GM21447 (cell line): ENCODE measurements around the gene ACD.

Source experiments
- ATAC-seq: cut with Tn5 transposase; IDR thresholded peaks from one replicate; pipeline ENCODE4 v1.9.1; 2021; ENCODE audit not compliant: unreplicated experiment

Gene ACD

DNA sequence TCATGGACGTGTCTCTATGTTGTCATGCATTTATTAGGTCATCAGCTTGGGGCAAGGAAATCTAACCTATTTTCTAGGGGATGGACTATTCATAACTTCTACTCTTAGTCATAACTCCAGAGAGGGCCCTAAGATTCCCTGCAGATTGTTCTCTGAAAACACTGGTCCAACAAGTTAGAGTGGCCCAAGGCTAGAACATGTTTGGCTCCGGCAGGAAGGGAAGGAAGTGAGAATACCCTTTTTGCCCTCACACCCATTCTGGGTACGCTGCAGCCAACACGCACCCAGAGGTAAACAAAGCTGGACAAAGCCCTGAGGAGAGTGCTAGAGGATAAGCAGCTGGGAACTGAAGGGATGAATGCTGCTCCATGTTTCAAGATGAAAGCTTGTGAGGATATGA, 16.5 kb upstream of the ACD start:
- no peak for ATAC-seq

DNA sequence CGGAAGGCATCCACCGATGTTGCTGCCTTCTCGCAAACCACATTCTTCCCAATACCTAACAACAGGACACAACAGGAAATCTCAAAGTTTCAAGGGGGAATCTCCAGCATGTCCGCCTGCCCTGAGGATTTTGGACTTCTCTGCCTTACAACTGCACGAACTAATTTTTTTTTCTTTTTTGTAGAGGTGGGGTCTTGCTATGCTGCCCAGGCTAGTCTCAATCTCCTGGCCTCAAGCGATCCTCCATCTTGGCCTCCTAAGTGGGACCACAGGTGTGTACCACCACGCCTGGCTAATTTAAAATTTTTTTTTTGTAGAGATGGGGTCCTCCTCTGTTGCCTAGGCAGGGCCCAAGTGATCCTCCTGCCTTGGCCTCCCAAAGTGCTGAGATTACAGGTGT, 15.9 kb upstream of the ACD start:
- ATAC-seq, result no peak

DNA sequence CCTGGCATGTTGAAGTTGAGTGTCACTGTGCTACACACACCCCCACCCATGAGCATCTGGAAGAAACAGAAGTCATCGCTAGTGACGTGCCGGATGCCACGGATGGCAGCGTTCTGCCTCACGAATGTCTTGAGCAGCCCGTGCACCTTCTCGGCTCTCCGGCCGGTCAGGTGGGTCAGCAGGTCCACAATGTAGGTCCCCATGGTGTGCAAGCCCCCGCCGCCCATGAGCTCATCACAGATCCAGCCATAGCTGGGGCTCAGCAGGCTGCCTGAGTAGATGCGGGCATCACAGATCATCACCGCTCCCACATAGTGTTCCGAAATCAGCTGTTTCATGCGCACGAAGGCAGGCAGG, 15.5 kb upstream of the ACD start:
- no peak for ATAC-seq

DNA sequence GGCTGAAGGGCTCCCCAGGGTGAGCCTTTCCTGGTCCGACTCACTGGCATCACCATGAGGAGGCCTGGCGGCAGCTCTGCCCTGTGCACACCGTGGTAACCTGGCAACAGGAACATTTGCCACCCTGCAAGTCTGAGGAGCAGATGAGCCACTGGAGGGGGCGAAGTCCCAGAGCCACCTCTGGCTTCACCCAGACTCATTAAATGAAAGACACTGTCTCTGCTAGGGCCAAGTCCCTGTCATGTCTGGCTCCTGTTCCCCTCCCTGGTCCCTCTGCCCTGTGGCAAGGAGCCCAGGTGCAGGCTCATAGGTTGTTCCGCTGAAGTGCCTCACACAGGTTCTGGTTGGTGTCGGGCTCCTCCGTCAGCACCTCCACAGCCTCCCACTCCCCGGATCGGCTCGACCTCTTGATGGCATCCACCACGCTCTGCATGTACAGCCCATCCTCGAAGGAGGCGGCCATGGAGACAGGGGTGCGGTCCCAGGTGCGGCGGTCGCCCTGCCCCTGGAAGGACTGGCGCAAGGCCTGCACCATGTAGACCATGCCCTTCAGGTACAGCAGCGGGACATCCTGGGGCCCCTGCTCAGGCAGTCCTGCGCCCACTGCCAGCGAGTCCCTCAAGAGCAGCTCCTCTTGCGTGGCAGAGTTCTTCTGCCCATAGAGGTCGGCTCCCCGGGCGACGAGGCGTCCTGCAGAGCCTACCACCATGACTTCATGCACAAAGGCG, 15.0 kb upstream of the ACD start:
- no peak for ATAC-seq

DNA sequence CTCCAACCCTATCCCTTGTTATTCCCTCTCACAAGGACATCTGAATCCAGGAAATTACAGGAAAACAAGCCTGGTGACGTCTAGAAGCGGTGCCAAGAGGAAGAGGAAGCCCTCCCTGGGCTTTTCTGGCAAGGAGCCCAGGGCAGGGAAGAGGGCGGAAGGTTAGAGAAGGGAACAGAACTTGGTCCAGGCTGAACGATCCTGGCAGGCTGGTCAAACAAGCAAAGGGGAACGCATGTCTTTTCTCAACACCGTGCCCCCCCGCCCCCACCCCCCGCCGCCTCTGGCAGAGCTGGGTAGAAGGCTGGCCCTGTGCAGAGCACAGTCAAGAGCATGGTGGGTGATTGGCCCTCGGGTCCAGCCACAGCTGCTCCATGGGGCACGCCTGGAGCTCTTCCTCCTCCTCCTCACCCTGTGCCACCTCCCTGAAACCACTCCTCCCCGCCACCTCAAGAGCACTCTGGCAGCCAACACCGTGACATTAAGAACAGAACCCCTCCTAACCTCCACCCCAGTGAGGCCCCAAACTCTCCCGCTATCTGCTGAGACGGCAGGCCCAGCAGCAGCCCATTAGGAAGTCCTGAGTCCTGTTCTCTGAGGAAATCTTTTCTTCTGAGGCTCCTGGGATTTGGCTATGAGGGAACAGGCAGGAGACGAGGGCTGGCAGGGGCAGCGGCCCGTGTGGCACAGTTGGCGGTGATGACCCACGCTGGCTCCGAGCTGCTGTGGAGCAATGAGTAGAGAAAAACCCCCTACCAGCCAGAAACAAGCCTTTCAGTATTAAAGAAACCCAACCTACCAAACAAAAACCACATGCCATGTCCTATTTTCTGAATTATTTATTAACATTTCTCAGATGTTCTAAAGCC, 13.9 kb upstream of the ACD start:
- no peak for ATAC-seq

DNA sequence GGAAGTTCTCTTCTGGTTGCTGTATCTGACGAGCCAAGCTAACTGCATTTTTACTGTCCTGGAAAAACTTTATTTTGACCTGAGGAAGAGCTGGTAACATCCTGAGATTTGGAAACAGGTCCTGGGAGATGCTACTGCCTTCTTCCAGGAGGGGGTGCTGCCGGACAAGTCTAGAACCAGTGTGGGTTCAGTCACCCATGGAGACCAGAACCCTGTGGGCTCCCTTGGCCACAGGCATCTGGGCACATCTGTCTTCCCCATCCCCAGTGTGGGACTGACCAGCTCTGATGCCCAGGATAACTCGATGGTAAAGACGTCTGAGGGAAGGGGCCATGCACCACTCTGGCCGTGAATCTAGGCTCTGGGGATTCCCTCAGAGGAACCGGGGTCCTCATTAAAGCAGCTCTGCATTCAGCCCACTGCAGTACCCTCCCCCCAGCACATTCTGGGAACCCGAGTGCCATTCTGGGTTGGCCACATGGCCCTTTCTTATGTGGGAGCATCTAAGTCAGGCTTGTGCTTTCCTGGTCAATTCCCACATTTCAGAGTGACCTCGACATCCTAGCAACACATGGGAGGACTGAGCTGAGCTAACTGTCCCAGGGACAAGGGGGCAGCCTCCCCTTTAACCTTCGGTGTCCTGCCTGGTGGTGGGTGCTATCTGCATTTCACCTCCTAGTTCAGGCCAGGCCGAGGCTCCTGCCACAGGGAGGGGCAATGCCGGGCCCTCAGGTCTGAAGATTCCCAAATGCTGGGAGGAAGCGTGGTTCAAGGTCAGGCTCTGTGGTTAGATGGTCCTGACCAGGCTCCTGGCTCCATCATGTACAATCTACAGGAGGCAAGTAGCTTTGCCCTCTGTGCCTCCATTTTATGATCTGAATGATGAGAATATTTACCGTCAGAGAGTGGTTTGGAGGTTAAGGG, 12.9 kb upstream of the ACD start:
- no peak for ATAC-seq

DNA sequence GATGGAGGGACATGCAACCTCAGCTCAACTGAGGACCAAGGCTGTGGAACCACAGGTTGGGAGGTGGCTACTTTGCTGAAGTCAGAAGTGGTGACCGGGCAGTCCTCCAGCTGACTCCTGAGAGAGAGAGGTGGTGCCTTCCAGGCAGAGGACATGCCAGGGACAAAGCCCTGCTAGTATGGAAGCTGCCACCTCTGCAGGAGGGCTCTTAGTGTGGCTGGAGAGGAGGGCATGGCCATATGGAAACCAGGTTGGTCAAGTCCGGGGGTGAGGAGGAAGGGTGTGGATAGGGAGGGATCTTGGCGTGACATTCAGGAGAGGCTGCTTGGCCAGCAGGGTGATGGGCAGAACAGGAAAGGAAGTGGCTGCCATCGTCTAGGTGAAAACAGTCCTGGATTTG, 12.2 kb upstream of the ACD start:
- no peak for ATAC-seq

DNA sequence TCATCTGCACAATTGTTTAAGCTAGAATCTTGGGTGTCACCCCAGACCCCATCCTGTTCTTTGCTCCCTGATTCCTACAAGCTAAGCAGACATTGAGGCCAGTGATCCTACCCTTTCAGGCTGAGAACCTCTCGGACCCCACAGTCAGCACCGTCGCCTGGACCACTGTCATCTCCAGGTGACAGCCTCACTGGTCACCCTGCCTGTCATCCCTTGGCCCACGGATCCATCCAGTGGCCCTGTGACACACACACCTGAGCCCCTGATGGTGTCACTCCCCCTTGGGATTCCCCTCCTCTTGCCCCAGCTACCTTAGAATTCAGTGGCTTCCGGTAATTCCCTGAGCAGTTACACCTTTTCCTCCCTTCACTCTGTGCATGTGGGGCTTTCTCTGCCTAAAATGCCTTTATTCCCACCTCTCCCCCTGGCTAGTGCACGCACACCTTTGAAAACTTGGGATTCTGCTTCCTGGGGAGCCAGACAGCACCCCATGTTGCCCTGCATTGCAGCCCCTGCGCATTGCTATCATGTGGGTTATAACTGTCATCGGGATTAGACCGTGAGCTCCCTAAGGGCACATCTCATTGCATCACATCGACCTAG, 9.5 kb upstream of the ACD start:
- no peak for ATAC-seq

DNA sequence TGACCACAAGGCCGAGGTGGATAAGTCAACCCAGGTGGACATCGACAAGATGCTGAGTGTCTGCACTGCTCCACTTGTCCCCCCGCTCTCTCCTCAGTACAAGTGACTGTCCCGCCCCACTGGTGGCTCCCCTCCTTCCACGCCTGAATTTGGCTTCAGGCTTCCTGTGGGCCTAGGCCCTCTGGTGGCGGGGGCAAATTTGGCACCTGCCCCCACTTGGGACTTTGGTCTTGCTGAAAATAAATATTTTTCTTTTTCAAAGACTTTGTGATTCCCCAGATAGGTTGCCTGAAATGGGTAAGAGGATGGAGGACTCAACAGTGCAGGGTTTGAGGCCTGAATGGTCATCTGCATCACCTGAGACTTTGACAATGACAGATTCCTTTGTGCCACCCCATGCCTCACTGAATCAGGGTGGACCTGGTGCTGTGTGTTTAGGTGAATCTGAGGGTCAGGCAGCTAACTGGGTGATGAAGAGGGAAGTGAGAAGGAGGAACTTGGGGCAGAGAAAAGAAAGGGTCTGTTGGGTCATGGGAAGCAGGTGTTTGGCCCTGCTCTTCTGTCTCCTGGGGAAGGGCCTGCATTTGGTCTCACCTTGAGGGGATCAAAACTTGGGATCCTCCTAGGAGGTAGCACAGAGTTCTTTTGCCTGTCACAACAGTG, 8.6 kb upstream of the ACD start:
- no peak for ATAC-seq

DNA sequence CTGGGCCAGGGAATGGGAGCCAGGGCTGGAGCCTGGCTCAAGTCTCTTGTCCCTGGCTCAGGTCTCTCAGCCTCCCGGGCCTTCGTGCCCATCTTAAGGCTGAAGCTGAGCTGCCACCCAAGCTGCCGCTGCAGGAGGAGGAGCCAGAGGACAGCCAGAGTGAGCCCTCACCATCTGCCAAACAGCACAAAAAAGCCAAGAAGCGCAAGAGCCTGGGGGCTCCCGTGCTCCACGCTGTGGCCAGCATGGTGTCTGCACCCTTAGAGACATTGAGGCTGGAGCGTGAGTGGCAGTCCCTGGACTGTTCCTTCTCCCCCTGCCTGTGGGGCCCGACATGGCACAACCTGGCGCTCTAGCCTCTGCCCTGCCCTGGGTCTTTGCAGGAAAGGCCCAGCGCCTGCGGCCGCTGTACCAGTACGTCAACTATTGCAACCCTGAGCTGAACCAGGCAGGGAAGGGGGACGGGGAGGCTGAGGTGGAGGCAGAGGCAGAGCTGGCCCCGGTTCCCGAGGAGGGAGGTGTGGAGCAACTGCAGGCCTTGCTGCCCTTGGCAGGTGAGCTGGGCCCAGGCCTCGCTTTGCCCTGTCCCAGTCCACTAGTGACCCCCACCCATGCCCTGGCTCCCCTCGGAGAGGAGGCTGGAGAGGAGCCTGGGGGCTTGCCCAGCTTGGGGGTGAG, 7.9 kb upstream of the ACD start:
- ATAC-seq, result peak; percentile 67

DNA sequence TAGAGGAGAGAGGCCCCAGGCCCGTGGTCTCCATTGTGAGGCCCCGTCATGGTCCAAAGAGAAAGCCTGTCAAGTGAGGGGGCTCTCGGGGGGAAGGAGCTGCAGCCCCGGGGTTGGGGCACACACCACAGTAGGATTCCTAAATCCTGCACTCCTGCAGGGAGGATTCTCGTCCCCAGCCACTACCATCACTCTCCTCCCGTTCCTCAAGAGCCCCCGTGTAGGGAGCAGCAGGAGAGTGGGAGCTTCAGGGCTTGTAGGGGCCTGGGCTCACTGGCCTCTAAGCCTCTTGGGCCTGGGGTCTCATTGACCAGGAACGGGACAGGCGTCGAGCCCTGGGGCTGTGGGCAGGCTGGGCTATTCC, 7.4 kb upstream of the ACD start:
- ATAC-seq, result no peak

DNA sequence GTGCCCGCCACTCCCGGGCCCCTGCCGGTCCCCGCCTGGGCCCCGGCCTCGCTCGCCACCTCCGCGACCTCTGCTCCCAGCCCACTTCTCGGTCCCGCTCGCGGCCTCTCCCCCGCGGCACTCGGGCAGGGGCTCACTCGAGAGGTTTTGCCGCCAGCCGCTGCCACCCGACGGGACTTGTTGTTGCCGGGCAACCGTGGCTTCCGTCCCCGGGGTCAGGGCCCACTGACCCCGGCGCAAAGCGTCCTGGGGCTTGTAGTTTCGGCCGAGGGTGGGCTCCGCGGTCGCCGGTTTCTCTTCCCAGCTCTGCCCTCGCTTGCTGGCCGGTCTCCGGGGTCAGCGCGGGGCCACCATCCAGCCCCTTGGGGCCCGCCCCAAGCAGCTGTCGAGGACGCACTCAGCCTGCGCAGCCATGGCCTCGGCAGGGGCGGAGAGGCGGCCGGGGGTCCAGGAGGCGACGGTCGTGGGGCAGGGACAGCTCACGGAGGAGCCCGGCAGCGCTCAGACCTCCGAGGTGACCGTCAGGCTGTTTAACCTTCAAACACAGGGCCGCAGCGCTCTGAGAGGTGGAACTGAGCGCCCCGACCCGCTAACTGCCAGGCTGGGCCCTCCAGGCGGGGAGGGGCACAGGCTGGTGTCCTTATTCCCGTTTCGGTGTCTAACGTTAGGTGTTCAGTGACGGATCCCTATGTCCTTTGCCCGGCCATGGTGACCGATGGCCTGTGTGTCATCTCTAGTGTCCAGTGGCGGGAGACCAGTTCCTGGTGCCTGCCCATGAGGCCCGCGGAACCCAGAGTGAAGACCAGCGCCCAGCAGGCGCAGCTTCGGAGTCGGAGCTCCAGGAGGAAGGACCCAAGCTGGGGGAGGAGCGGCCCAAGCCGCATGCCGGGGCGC, 6.7 kb upstream of the ACD start, which contains the start of the genes C16orf86 and ENKD1:
Gene C16orf86 (plus strand): TSS at position 256 of the 894 bp plus-strand sequence. CDS start 157 bp downstream, at position 413.
Gene ENKD1 (minus strand): TSS at position 192 of the 894 bp plus-strand sequence. CDS start 308 bp downstream, outside the sequence.
- ATAC-seq, result no peak

DNA sequence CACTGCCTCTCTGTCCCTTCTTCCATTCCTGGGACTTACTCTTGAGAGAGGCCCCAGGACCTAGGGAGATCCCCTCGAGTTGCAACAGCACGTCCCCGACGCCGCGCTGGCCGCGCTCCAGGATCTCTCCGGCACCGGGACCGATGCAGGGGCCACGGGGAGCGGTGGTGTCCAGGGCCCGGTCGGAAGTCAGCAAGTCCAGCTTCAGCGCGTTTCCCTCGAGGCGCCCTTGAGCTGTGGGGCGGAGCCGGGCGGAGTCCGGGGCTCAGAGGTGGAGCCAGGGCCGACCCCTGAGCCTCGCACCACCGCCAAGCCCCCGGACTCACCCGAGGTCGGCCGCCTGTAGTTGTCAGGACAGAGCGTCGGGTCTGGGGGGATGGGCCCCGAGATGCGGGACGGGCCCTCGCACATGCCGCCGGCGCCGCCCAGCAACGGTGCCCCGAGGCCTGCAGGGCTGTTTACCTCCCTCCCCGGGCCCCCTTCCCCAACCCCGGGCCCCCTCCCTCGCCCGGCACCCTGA, 6.0 kb upstream of the ACD start:
- ATAC-seq, result no peak

DNA sequence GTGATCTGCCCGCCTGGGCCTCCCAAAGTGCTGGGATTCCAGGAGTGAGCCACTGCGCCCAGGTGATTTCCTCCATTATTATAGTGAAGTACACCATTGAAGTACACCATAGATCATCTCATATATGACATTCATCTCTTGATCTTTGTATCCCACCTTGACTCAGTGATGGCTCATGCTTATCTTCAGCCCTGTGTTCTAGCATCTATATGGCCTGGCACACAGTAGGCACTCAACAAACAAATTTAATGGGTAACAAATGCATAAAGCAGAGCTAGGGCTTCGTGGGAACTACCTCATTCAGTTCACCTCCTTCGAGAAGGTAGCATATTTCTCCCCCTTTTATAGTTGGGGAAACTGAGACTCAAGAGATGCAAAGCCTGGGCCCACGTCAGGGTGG, 5.5 kb upstream of the ACD start:
- no peak for ATAC-seq

DNA sequence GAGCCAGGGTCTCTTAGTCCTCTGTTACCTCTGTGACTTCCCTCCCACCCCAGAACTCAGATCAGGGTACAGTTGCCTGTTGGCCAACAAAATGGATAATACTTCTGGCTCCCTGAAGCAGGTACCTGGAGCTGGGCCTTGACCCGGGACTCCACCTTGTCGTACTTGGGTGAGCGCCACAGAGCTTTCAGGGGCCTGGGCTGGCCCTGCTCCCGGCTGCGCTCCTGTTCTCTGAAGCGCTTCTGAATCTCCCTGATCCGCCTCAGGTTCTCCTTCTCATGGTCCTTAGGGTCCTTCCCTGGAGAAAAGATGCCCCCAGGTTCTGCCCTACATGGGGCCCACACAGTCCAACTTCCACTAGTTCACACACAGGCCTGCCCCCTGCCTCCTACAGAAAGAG, 4.8 kb upstream of the ACD start:
- ATAC-seq, result no peak

DNA sequence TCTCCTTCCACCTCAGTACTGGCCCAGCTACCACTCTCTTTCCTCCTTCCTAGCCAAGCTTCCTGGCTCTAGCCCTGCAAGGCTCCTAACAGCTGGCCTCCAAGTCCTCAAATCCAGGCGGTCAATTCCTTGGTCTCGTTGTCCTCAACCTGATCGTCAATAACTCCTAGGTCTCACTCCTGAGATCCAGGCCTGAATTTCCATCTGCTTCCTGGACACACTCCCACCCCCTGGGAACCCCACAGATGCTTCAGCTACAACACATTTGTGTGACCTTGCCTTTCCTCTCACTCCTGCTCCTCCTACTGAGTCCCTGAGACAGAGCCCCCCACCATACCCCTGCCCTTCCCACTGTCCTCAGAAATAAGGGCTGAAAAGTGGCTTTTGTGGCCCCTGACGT, 4.2 kb upstream of the ACD start:
- ATAC-seq, result no peak

DNA sequence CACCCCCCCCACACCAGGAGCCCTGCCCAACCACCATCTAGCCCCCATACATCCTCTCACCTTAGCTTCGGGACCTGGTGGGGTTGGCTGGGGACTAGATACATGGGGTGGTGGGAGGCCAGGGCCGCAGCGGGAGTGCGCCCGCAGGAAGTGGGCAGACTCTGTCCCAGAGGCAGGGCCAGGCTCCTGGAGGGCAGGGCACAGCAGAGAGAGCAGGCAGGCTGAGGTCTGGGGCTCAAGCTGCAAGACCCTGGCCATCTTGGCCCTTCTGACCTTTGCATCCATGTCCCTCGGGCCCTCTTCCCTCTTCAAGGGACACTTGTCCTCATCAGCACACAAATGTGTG, 3.8 kb upstream of the ACD start:
- ATAC-seq, result no peak

DNA sequence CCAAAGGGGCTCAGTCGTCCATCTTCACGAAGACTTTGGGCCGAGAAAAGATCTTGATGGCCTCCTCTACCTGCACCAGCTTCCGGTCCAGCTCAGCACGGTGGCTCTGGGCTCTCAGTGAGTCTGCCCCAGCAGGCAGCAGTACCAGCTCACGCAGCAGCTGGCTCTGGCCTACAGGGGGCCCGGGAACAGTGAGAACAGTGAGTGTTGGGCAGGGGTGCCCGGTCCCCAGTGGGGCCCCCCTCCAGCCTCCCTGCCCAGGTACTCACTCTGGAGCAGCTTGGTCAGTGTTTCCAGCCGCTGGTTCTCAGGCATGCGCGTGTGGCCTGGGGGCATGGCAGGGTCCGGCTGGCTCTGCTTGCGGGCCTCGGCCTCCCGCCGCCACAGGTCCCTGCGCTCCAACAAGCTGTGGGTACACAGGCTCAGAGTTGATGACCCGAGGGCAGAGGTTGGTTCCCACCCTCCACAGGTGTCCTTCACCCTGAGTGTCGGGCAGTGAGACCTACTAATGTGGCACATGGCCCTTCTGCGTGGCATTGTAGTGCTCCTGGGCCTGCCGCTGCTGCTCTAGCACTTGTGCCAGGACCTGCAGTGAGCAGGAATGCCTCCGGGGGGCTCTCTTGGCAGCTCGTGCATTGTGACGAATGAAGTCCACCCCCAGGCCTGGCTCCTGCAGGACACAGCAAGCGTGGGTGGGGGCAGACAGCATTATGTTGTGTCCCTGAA, 3.3 kb upstream of the ACD start:
- no peak for ATAC-seq
